ENCODE measurements around the gene PPOX. TPM values are rescaled to one million over a fixed set of nuclear protein-coding genes. Genes with fewer than 3 reads are reported as not detected.

PPOX gene
- total RNA-seq, 1 donor from 2014 or later: 40.7 TPM

GRCh38 chr1:161174911-161175310, 8.7 kb downstream of the PPOX start:
- ChIA-PET CTCF (no interaction called here), POLR2A (interaction anchor here (4.3 kb wide), 1 partner anchor 9 kb away, joined by 42 read pairs; the partner anchor contains the start of gene PPOX)
- H3K4me1 Mint-ChIP-seq: peaks cover 44% of the 10 kb centered on the region
- no peaks in the 10 kb centered on the region for H3K9me3 Mint-ChIP-seq
- H3K36me3 Mint-ChIP-seq (ENCODE audit: low read depth): peaks cover 64% of the 10 kb centered on the region
- DNase-seq (no peak), ATAC-seq (ENCODE audit: low read depth) (no peak)
- TF ChIP-seq CTCF (IDR thresholded peaks at IDR 0.05): no peak
- H3K4me3 Mint-ChIP-seq: no peak overlapping the region
- peak overlapping the region; percentile 59 for H3K27ac Mint-ChIP-seq
- H3K27me3 Mint-ChIP-seq: no peaks in the 10 kb centered on the region
- intact Hi-C loops (cut with micrococcal nuclease): no loop called here

DNA sequence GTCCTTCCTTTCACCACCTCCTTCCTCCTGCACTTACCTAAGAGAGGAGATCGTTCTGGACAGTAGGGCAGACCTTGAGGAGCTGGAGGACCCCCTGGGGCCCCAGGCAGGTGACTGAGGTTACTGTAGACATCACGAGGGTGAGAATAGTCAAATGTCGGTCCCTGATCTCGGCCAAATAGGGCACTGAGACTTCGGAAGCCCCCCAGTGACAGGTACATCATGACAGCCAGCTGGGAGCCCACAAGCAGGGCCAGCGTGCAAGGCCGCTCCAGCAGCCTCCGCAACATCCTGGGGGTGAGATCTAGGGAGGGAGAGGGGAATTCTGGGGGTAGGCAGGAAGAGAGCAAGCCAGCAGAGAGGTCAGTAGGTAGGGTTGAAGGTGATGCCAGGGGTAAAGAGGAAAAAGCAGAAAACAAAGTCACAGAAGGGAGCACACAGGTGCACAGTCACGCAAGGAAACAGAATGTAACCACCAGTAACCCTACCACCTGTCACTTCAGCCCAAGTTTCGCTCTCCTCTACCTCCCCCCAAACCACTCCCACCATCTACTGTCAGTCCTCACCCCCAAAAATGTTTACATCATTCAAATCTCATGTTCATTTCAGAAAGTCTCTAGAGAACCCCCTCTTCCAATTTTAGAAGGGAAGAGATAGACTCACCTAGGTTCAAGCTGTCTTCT, 9.7 kb downstream of the PPOX start:
- no peaks in the 10 kb centered on the region for H3K27me3 Mint-ChIP-seq
- ChIA-PET POLR2A (interaction anchor here (1.0 to 4.3 kb wide), 10 partner anchors 10 to 469 kb away, joined by 3 to 42 read pairs (median 6); partner anchors contain the start of genes DEDD, NDUFS2, PPOX and UFC1), CTCF (interaction anchor here (0.8 to 2.8 kb wide), 3 partner anchors 10 to 206 kb away, joined by 3 to 18 read pairs (median 7); partner anchors contain the start of gene PPOX)
- DNase-seq (no peak), ATAC-seq (ENCODE audit: low read depth) (no peak)
- H3K4me3 Mint-ChIP-seq: peak overlapping the region; percentile 99
- H3K27ac Mint-ChIP-seq: peak overlapping the region; percentile 99
- peaks cover 53% of the 10 kb centered on the region for H3K4me1 Mint-ChIP-seq
- H3K36me3 Mint-ChIP-seq (ENCODE audit: low read depth): peaks cover 57% of the 10 kb centered on the region
- H3K9me3 Mint-ChIP-seq: no peaks in the 10 kb centered on the region
- TF ChIP-seq CTCF (IDR thresholded peaks at IDR 0.05): no peak
- intact Hi-C loops (cut with micrococcal nuclease): no loop called here

DNA sequence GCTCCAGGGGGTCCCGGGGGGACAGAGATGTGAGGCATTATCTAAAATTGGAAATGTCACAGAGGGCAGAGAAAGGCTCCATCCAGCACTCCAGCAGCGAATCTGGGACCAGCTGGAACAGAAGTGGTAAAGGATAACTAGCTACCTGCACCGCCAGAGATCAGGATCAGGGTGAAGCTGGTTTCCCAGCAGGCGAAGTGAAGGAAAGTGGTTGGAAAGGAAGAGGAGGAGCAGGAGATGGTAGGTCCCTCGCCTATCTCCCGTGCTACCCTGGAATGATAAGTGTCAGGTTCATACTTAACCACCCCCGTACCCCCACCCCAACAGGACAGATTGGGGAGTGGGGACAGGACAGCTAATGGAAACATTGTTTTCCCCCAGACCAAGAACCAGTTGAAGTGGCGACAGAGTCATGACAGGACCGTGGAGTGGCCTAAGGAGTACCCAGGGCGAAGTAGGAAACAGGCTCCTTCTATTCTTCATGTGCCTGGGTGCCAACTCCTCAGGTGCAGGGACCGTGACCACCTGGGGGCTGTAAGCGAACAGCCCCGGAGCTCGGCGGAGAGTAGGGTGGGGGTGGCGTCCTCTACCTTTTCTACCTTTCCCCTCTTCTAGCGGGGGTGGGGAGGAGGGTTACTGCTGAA, 10.4 kb downstream of the PPOX start:
- CTCF ChIA-PET: interaction anchor here (0.8 to 2.8 kb wide), 3 partner anchors 11 to 205 kb away, joined by 3 to 18 read pairs (median 7); partner anchors contain the start of gene PPOX
- intact Hi-C loops (cut with micrococcal nuclease): loop anchor here (1.0 kb wide), 5 partner anchors 9 to 49 kb away; partner anchors contain the start of genes DEDD and PPOX
- H3K4me1 Mint-ChIP-seq: peaks cover 57% of the 10 kb centered on the region
- H3K27me3 Mint-ChIP-seq: no peaks in the 10 kb centered on the region
- peak overlapping the region; percentile 99 for H3K4me3 Mint-ChIP-seq
- POLR2A ChIA-PET: interaction anchor here (0.6 to 4.3 kb wide), 15 partner anchors 10 to 469 kb away, joined by 3 to 42 read pairs (median 6); partner anchors contain the start of genes DEDD, NDUFS2, PPOX and TOMM40L
- peaks cover 50% of the 10 kb centered on the region for H3K36me3 Mint-ChIP-seq (ENCODE audit: low read depth)
- peak overlapping the region; percentile 99 for H3K27ac Mint-ChIP-seq
- no peak for TF ChIP-seq CTCF (IDR thresholded peaks at IDR 0.05)
- ATAC-seq (ENCODE audit: low read depth): no peak
- no peak for DNase-seq
- H3K9me3 Mint-ChIP-seq: no peaks in the 10 kb centered on the region

DNA sequence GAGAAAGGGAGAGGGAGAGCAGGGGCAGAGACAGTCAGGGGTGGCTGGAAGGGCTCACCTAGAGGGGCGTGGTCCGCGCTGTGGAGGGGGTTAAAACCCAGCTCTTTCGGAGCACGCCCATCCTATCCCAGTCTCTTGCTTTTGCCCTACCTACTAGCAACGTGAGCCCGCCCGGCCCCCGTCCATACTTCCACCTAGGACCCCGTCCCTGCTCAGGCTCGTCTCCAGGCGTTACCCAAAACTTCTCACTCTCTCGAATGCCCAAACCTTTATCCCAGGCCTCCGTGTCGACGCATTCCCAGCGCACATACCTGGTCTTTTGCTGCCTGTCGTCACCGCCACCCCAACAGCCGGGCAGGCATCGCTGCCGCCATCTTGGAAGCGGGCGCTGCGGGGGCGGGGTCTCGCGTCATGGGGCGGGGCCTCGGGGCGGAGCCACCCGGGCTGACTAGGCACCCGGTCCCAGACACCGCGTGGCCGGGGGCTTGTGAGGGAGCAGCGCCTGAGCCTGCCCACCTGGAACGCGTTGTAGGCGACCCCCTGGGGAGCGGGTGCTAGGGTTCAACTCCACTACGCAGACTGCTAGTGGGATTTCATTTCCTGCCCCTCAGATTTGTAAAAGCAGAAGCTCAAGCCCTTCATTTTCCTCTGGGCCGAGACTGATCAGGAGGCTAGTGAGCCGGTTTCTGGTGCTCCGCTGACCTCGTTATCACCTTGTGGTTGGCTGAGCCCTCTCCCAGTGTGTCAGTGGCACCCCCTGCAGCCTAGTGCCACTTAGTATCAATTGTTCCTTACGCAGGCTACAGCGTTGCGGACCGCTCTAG, 11.1 kb downstream of the PPOX start, which contains the start of gene B4GALT3:
TSS of gene B4GALT3 (minus strand) at position 396 of the 824 bp plus-strand sequence. CDS start 1,447 bp downstream, outside the sequence.
- ChIA-PET CTCF (interaction anchor here (0.6 to 2.8 kb wide), 6 partner anchors 9 to 205 kb away, joined by 3 to 18 read pairs (median 4); partner anchors contain the start of gene PPOX), POLR2A (interaction anchor here (0.6 to 4.3 kb wide), 21 partner anchors 9 to 470 kb away, joined by 3 to 42 read pairs (median 5); partner anchors contain the start of genes DEDD, F11R, NDUFS2 and PPOX)
- intact Hi-C loops (cut with micrococcal nuclease): loop anchor here (1.0 kb wide), 5 partner anchors 8 to 48 kb away; partner anchors contain the start of genes DEDD and PPOX
- Mint-ChIP-seq H3K36me3 (ENCODE audit: low read depth) (peaks cover 42% of the 10 kb centered on the region), H3K4me3 (peak within 1 kb of the TSS; percentile 99), H3K27ac (peak within 1 kb of the TSS; percentile 99), H3K27me3 (no peaks in the 10 kb centered on the region), H3K4me1 (peaks cover 64% of the 10 kb centered on the region), H3K9me3 (no peaks in the 10 kb centered on the region)
- no peak for TF ChIP-seq CTCF (IDR thresholded peaks at IDR 0.05)
- ATAC-seq (ENCODE audit: low read depth) (peak; percentile 90), DNase-seq (peak; percentile 99)

Data from activated B cell treated with CpG ODN at 0.5 μM for 24 hours (primary cell).